ENCODE measurements around the gene EPHB6.

EPHB6 gene

DNA sequence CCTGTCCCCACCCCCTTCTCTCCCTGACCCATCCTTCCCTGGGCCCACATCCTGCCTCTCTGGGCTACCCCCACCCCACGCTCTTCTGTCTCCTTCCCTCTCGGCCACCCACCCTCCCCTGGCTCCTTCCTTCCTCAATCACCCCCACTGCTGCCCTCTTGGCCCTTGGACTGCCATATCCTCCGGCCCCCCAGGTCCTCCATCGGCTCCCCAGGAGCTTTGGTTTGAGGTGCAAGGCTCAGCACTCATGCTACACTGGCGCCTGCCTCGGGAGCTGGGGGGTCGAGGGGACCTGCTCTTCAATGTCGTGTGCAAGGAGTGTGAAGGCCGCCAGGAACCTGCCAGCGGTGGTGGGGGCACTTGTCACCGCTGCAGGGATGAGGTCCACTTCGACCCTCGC, 10.9 kb downstream of the EPHB6 start:
- no peak for DNase-seq

DNA sequence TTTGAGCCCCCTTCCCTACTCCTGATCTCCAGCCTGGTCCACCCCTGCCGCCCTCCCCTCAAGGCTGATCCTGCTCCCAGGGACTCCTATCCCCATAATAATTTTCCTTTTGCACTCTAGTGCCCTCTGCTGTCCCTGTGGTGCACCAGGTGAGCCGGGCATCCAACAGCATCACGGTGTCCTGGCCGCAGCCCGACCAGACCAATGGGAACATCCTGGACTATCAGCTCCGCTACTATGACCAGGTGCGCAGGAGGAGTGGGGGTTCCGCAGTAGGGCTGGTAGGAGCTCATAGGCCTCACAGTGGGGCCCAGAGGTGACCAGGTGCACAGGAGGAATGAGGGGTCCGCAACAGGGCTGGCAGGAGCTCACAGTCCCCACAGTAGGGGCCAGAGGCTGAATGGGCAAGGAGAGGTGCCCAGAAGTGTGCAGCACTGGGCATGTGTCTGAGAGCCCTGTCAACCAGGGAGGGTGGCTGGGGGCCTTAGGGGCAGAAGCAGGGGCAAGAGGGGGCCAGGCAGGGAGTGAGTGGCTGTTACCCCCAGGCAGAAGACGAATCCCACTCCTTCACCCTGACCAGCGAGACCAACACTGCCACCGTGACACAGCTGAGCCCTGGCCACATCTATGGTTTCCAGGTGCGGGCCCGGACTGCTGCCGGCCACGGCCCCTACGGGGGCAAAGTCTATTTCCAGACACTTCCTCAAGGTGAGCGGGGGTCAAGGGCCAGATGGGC, 11.7 kb downstream of the EPHB6 start:
- DNase-seq: no peak

DNA sequence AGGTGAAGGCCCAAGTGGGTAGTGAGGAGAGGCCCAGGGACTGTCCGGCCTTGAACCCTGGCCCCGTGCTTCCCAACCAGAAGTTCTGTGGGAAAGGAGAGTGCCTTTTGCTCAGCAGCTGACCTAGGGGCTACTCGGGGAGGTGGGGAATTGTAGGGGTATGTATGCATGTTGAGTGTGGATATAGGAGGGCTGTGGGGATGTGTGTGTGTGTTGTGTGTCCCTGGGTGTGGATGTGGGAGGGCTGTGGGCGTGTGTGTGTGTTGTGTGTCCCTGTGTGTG, 12.2 kb downstream of the EPHB6 start:
- DNase-seq: no peak

DNA sequence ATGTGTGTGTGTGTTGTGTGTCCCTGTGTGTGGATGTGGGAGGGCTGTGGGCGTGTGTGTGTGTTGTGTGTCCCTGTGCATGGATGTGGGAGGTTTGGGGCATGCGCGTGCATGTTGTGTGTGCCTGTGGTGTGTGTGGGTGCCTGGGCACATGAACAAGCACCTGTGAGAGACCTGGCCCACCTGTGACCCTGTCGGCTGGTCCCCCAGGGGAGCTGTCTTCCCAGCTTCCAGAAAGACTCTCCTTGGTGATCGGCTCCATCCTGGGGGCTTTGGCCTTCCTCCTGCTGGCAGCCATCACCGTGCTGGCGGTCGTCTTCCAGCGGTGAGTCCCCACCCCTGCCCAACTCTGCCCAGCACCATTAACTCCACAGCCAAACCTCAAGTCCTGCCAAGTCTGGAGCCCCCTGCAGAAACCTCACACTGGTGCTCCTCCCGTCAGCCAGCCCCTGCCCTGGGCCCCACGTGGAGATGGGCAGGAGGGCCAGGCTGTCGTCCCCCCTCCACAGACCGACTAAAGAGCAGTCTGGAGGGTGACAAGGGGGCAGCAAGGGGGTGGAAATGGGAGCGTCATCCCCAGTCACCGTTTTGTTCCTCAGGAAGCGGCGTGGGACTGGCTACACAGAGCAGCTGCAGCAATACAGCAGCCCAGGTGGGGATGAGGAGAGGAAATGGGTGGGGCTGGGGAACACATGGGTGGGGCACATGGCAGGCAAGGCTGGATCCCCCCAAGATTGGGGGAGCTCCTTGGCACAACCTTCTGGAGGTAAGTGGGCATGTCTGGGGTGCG, 12.7 kb downstream of the EPHB6 start:
- DNase-seq: no peak

DNA sequence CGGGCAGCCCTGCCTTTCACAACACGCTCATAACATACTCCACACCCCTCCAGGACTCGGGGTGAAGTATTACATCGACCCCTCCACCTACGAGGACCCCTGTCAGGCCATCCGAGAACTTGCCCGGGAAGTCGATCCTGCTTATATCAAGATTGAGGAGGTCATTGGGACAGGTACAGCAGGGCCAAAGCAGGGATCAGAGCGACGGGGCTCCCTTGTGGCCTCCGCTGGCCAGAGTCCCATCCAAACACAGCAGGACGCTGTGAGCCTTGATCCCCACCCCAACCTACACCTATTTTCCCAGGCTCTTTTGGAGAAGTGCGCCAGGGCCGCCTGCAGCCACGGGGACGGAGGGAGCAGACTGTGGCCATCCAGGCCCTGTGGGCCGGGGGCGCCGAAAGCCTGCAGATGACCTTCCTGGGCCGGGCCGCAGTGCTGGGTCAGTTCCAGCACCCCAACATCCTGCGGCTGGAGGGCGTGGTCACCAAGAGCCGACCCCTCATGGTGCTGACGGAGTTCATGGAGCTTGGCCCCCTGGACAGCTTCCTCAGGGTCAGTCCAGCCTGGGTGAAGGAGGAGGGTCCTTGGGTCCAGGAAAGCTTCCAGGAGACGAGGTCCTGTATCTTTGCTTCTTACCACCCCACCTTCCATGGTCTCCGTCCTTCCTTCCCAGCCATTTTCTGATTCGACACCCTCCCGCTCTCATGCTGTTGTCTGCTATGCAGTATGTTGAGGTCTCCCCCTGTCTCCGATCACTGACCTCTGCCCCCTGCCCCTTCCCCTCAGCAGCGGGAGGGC, 13.5 kb downstream of the EPHB6 start:
- DNase-seq: no peak

DNA sequence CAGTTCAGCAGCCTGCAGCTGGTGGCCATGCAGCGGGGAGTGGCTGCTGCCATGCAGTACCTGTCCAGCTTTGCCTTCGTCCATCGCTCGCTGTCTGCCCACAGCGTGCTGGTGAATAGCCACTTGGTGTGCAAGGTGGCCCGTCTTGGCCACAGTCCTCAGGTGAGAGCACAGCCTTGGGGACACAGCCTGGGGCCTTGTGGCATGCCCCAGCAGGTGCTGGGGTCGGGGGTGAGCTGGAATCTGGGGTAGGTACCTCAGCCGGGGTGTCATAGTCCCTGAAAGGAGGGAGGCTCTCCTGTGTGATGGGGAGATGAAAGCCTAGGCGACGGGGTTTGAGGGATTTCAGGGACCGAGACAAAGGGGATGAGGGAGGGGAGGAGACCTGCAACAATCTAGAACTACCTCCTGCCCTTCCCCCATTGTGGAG, 14.1 kb downstream of the EPHB6 start:
- no peak for DNase-seq

DNA sequence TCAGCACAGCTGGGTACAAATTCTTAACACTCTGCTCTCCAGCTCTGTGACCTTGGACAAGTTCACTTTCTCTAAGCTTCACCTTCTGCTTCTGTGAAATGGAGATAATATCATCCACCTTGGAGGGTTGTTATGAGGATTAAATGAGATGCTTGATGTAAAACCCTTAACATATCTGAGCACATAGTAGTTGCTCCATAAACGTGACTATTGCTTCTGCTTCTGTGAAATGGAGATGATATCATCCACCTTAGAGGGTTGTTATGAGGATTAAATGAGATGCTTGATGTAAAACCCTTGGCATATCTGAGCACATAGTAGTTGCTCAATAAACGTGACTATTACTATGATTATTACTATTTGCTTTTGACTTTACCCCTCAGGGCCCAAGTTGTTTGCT, 14.6 kb downstream of the EPHB6 start:
- DNase-seq: no peak

DNA sequence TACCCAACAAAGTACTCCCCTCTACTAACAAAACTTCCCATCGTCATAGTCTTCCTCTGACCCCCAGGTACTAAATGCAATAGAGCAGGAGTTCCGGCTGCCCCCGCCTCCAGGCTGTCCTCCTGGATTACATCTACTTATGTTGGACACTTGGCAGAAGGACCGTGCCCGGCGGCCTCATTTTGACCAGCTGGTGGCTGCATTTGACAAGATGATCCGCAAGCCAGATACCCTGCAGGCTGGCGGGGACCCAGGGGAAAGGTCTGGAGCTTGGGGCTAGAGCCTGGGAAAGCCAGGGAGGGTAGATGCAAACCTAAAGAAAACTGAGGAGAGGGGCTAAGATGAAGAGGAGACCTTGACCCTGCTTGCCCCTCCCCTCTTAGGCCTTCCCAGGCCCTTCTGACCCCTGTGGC, 15.3 kb downstream of the EPHB6 start:
- DNase-seq: no peak

DNA sequence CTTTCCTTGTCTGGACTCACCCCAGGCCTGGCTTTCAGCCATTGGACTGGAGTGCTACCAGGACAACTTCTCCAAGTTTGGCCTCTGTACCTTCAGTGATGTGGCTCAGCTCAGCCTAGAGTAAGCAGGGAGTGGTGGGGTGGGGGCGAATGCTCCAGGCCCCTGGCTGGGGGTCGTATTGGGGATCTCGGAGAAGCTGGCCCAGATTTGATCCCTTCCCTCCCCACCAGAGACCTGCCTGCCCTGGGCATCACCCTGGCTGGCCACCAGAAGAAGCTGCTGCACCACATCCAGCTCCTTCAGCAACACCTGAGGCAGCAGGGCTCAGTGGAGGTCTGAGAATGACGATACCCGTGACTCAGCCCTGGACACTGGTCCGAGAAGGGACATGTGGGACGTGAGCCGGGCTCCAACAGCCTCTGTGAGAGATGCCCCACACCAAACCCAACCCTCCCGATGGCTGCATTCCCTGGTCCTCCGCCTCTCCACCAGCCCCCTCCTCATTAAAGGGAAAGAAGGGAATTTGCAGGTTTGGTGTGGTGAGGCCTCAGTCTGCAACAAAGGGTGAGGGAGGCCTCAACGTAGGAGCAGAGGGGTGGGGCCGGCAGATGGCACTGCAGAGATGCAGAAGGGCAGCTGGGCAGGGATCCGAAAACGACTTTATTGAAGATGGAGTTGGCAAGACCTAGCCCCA, 15.8 kb downstream of the EPHB6 start:
- DNase-seq: no peak

DNA sequence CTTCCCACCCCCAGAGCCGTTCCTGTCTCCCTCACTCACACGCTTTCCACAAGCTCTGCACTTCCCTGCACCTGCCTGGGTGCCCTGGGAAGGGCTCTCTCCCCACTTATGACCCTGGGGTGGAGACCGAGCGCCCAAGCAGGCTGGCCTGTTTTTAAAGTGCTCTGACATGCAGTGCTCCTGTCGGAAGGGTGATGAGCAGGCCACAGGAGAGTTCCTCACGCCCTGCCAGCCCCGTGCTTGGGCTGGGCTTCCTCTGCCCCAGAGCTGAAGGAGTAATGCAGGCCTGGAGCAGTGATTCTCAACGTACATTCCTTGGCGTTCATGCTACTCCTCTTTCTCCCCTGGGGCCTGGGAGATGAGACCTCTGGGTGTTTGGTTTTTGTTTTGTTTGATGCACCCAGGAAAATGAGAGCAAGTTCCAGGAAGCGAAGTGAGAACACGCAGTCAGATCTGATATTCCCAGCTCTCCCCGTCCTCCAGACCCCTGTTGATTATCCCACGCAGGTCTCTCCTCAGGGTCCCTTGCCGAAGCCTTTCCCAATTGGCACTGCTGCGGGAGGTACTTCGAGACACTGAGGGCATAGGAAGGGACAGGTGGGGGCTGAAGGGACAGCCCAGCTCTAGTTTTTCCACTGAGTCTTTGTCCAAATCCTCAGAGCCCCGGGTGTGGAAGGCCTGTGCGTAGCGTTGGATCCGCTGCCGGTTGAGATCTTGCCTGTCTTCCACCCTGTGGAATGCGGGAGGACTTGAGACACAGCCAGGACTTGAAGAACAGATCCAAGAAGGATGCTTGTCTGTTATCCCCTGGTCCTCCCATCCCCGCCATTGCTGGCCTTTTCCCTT, 16.6 kb downstream of the EPHB6 start:
- DNase-seq: no peak

DNA sequence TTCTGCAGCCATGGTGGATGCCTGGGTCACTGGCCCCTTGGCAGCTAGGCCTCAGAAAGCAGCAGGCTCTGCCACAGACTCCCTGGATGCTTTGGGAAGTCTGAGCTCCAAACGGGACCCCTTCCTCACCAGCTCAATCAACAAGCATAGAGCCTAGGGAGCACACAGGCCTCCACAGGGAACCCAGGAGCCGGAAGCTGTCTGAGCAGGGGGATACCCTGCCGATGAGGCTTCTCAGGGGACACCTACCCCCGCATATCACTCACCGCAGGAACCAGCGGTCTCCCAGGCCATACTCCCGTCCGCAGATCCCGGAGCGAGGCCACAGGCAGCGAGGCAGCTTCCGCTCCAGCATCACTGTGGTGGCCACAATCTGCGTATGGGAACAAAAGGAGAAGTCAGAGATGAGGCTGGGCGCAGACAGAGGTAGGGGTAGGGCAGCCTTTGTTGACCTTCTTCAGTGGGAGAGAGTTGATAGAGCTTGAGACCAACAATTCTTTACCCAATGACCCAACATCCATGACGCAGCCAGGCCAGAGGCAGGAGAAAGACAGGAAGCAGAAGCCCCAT, 17.3 kb downstream of the EPHB6 start:
- no peak for DNase-seq

DNA sequence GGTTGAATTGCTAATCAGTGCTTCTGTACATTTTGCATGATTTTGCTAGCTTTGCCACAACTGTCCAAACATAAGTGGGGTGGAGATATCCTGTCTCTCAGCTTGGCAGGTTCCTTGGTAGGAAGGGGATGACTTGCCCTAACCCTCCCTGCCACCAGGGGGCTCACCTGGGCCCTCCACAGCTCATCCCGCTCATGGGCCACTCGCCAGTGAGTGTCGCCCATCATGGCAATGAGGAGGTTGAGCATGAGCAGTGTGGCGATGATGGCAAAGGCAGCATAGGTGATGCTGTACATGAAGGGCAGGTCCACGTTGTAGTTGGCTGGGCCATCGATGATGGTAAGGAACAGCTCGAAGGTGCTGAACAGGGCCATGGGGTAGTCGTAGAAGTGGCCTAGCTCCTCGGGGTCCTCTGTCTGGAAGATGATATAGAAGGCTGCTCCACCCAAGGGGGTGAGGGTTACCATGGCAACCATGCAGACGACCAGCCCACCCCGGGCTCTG, 18.5 kb downstream of the EPHB6 start:
- no peak for DNase-seq

DNA sequence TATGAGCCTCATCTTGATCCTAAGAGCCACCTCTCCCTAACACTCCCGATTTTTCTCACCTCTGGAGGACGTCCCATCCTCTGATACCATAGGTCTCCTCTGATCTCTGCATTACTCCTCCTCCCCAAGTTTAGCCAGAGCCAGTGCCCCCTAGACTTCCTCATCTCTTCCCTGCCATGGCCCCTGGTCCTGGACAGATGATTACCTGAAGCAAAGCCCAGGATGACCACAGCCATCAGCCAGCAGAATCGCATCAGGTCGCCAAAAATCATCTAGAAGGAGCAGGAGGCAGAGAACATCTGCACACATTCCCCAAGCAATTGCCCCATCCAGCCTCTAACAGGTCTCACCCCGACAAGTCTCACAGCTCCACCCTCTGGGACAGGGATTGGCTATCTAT, 19.0 kb downstream of the EPHB6 start:
- DNase-seq: no peak

DNA sequence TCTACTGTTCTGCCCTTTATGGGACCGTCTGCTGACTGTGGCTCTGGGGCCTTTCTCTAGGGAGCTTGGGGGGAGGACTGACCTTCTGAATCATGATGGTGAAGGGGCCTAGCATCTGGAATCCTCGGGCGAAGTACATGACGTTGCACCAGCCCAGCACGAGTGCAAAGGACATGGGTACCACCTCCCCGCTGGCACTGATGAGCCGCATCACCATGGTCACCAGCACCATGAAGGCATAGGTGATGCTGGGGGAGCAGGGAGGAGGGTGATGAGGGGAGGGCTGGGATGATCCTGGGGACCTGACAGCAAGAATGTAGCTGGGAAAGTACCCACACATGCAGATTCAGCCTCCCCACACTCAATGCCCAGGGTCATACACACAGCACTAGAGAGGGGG, 19.5 kb downstream of the EPHB6 start:
- DNase-seq: no peak

DNA sequence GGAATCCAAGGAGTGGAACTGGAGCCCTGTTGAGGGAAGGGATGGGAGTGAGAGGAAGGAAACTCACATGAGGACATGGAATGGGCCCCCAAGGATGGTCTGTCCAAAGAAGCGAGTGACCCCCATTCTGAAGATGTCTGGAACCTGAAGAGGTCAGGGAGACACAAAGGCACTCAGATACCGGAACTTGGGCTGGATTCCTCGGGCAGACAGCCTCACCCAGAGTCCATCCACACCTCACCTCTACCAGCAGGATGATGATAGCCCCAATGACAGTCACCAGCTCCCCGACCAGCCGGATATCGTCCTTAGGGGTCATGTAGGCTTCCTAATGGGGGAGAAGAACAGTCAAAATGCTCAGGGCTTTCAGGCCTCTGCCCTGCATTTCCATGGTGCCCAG, 20.0 kb downstream of the EPHB6 start:
- DNase-seq: no peak

DNA sequence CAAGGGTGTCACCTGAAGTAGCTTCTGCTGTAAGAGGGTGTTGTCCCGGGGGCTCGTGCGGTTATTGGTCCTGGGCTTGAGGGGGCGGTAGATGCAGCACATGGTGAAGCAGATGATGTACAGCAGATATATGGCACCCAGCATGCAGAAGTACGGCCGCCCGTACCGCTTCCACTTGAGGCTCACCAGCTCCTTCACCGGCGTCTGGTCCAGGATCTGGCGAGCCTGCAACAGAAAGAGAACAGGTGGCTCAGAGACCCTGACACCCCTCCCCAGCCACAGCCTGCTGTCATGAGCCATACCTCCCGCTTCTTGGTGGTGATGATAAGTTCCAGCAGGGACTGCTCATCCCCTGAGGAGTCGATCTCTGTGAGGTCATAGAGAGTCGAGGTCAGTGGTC, 20.6 kb downstream of the EPHB6 start:
- DNase-seq: no peak

DNA sequence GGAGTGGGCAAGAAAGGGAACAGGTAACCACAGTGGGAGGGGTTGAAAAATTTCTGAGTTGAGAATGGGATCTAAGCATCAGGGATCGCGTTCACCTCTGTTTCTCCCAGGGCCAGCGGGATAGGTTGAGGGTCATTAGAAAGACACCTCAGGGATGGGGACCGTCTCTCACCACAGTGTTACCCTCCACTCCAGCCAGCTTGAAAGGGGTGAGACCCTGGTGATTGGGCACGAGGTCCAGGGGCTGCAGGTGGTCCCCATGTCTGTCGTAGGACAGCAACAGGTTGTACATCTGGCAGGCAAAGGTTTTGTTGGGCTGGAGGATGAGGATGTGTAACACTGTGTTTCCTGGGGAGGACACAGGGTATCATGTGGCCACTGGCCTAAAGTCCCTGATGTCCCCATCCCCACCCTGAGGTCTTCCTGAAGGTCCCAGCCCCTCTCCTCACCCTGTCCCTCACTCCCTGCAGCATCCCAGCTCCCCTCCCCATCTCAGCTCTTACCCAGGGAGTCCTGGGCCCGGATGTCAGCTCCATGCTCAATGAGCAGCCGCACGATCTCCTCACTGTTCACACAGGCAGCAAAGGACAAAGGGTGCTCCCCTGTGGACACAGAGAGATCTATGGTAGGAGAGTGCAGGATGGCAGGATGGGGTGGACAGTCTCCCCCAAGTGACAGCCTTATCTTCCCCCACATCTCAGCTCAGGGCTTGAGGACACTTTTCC, 21.5 kb downstream of the EPHB6 start:
- no peak for DNase-seq

DNA sequence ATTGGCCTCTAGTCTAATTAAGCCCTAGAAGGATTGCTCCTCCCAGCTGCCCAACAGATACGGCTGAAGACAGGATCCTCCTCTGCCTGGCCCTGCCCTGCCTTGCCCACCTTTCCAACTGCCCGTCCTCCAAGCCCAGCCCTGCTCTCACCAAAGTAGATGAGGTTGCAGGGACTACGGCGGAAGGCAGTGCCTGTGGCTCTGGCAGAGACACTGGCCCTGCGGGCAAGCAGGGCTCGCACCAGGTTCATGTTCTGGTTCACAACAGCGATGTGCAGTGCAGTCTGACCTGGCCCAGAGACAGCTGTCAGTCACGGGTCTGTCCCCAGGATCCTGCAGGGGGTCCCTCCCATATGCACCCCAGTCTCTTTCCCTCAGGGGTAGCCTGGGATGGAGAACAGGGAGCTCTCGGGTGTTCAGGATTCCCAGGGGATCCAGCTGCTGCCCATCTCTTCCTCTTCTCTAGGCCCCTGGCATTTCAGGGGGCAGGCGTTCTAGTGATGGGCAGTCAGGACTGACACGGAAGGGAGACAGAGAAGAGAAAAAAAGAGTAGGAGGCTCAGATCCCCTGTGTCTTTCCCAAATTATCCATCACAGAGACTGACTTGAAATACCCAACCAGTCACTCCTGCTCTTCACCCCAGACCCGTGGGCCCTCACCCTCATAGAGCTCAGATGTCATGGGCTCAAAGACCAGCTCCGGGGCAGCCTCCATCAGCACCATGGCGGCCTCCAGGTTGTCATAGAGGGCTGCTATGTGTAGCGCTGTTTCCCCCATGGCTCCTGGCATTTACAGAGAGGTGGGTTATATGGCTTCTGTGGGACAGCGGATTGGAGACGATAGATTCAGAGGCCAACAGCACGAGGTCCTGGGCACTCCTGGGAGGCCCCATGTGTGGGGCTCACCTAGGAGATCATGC, 22.4 kb downstream of the EPHB6 start:
- no peak for DNase-seq

DNA sequence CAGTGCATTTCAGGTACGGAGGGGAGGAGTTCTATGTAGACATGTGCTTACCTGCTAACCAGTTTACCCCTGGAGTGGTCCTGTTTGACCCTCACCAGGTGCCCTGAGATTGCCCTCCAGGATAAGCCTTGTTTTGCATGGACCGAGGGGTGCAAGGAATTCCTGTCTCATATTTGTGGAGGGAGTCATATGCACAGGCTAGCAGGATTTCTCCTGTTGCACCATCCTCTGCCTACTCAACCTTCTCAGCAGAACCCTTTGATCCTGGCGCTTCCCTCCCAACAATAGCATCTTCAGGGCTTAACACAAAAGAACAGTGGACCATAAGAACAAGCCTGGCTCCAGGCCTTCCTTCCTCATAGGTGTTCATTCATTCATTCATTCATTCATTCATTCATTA, 23.4 kb downstream of the EPHB6 start:
- DNase-seq: no peak

DNA sequence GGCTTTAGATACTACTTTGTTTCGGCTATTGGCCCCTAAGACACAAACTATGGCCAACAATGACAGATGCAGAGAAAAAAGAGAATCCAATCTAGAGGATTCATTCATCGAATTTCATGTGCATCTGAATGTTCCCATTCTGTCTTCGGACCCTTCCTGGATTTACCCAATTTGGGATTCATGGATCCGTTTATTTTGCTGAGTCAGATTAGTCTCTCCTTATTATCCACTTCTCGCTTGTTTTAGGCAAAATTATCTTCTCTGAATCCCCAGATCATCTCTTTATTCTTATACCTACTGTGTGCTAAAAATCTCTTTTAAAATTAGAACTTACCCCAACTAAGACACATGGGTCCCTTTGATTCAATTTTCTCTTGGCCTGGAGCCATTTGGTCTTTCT, 24.2 kb downstream of the EPHB6 start:
- no peak for DNase-seq
